CD14-positive monocyte (primary cell): ENCODE data around the gene BARX2. TPM values are rescaled to one million over a fixed set of nuclear protein-coding genes. Genes with fewer than 3 reads are reported as not detected.

Experiments
- DNase-seq, 3 donors: peaks; one replicate each; pipeline ENCODE4 v3.0.0-alpha.2; 2011 to 2022
- H2AFZ ChIP-seq: 2 replicates; pipeline ENCODE4 v1.6.0; 2012; ENCODE audit warnings: mild to moderate bottlenecking, low read depth, low read length, inconsistent platforms; ENCODE audit not compliant: insufficient read depth, poor library complexity, severe bottlenecking
- H3K27ac ChIP-seq, 2 donors: 1 replicate in 1 of 2; 2 replicates in 1 of 2; pipeline ENCODE4 v1.5.1; 2012 to 2013; ENCODE audit warnings: low read length in 2 of 2, control low read depth in 1 of 2, inconsistent platforms in 1 of 2, low read depth in 1 of 2, mild to moderate bottlenecking in 1 of 2
- H3K27me3 ChIP-seq, 2 donors: one replicate each; pipeline versions ENCODE4 v1.6.0 to v1.6.1; 2011 to 2013; ENCODE audit warnings: low read length in 2 of 2; ENCODE audit not compliant: control insufficient read depth in 2 of 2, insufficient read depth in 2 of 2
- H3K36me3 ChIP-seq, 2 donors: replicated peaks in 1 of 2; 1 replicate in 1 of 2; 2 replicates in 1 of 2; pipeline versions ENCODE4 v1.5.1 to v1.6.1; 2012 to 2013; ENCODE audit warnings: low read length in 2 of 2, control low read depth in 1 of 2, inconsistent platforms in 1 of 2, mild to moderate bottlenecking in 1 of 2; ENCODE audit not compliant: insufficient read depth in 2 of 2, control insufficient read depth in 1 of 2
- H3K4me1 ChIP-seq, 2 donors: 1 replicate in 1 of 2; 2 replicates in 1 of 2; pipeline versions ENCODE4 v1.5.1 to v1.6.1; 2012 to 2013; ENCODE audit warnings: low read length in 2 of 2, control low read depth in 1 of 2, inconsistent platforms in 1 of 2, mild to moderate bottlenecking in 1 of 2, moderate library complexity in 1 of 2; ENCODE audit not compliant: insufficient read depth in 2 of 2, control insufficient read depth in 1 of 2
- H3K4me2 ChIP-seq: replicated peaks from 2 replicates; pipeline ENCODE3; 2012; ENCODE audit warnings: low read length, moderate library complexity, mild to moderate bottlenecking; ENCODE audit not compliant: poor library complexity, severe bottlenecking; ENCODE audit errors: extremely low read depth
- H3K4me3 ChIP-seq, 3 experiments: fragments of 200-600 bp in 1 of 3; sonication (generic) in 1 of 3; replicated peaks in 1 of 3; 1 replicate in 2 of 3; 2 replicates in 1 of 3; pipeline ENCODE4 v1.5.1; 2011 to 2013; ENCODE audit warnings: low read length in 3 of 3, mild to moderate bottlenecking in 3 of 3, control low read depth in 2 of 3, low read depth in 2 of 3, inconsistent platforms in 1 of 3, moderate library complexity in 1 of 3
- H3K79me2 ChIP-seq: 2 replicates; pipeline ENCODE4 v1.6.0; 2012; ENCODE audit warnings: mild to moderate bottlenecking, control low read depth, inconsistent platforms, low read length, moderate library complexity; ENCODE audit not compliant: insufficient read depth
- H3K9ac ChIP-seq: 2 replicates; pipeline ENCODE4 v1.6.0; 2017; ENCODE audit warnings: low read length, mild to moderate bottlenecking; ENCODE audit not compliant: insufficient read depth, poor library complexity, severe bottlenecking
- H3K9me3 ChIP-seq, 2 donors: replicated peaks in 1 of 2; 1 replicate in 1 of 2; 2 replicates in 1 of 2; pipeline versions ENCODE4 v1.5.1 to v1.6.1; 2012 to 2013; ENCODE audit warnings: low read length in 2 of 2, control low read depth in 1 of 2; ENCODE audit not compliant: control insufficient read depth in 1 of 2, insufficient read depth in 1 of 2
- H4K20me1 ChIP-seq: 2 replicates; pipeline ENCODE4 v1.6.0; 2012; ENCODE audit warnings: mild to moderate bottlenecking, low read length, control low read depth, moderate library complexity; ENCODE audit not compliant: insufficient read depth
- H3K27ac Mint-ChIP-seq, 7 donors: one replicate each; pipeline ENCODE4 v1.8.0; 2020; ENCODE audit warnings: mild to moderate bottlenecking in 7 of 7, mixed read lengths in 7 of 7, moderate library complexity in 6 of 7, inconsistent platforms in 2 of 7
- H3K27me3 Mint-ChIP-seq, 3 donors: one replicate each; pipeline ENCODE4 v1.8.0; 2021 to 2022; ENCODE audit warnings: low read depth in 3 of 3, mild to moderate bottlenecking in 3 of 3, mixed read lengths in 3 of 3, moderate library complexity in 3 of 3, inconsistent platforms in 1 of 3
- H3K36me3 Mint-ChIP-seq, 2 donors: one replicate each; pipeline ENCODE4 v1.8.0; 2020; ENCODE audit warnings: mixed read lengths in 2 of 2, inconsistent platforms in 1 of 2, mild to moderate bottlenecking in 1 of 2
- H3K4me1 Mint-ChIP-seq: one replicate; pipeline ENCODE4 v1.8.0; 2020; ENCODE audit warnings: mild to moderate bottlenecking, mixed read lengths
- H3K4me3 Mint-ChIP-seq, 2 donors: one replicate each; pipeline ENCODE4 v1.8.0; 2020; ENCODE audit warnings: mild to moderate bottlenecking in 2 of 2, mixed read lengths in 2 of 2, moderate library complexity in 1 of 2
- H3K9me3 Mint-ChIP-seq, 7 donors: one replicate each; pipeline ENCODE4 v1.8.0; 2020 to 2022; ENCODE audit warnings: mixed read lengths in 7 of 7, mild to moderate bottlenecking in 6 of 7, moderate library complexity in 6 of 7, inconsistent platforms in 2 of 7
- CTCF ChIP-seq: fragments of 200-600 bp; IDR thresholded peaks from one replicate; pipeline ENCODE4 v1.8.0; 2022; ENCODE audit warnings: antibody characterized with exemption, mild to moderate bottlenecking
- WGBS: methylation state at CpG from one replicate; pipeline ENCODE4 v1.1.5; 2013; ENCODE audit warnings: missing lambda C conversion rate; ENCODE audit not compliant: insufficient coverage; 5-methylcytosine and 5-hydroxymethylcytosine counted together
- intact Hi-C, 2 donors: fragments of 100-400 bp; cut with micrococcal nuclease; formaldehyde crosslinking; loops; one replicate each; pipeline versions ENCODE4 v1.15.0 to v1.15.1; 2023
- polyA plus RNA-seq, 3 donors: library from polyadenylated mRNA; depleted of rRNA in 1 of 3; unstranded in 2 of 3; stranded (reverse) in 1 of 3; fragments of 300-500 nt in 2 of 3; fragments of >200 nt in 1 of 3; fragmentation: Illumina TruSeq in 2 of 3; gene quantifications; 1 replicate in 2 of 3; 2 replicates in 1 of 3; pipeline ENCODE4 v1.2.3, GENCODE V29; 2012 to 2021

BARX2 gene
- polyA plus RNA-seq, 3 donors = not detected

- H3K27me3 Mint-ChIP-seq = peaks cover 3 to 23% (median 15%) of the 10 kb centered on the region in 3 donors
- H3K27me3 ChIP-seq = peaks cover 3 to 7% of the 10 kb centered on the region in 2 donors
- no peak overlapping the region for H3K4me3 ChIP-seq
- no peak for TF ChIP-seq CTCF
- no peaks in the 10 kb centered on the region for H3K9me3 ChIP-seq
- intact Hi-C loops = no loop called here
- H2AFZ ChIP-seq = no peak overlapping the region
- H3K9ac ChIP-seq = no peak overlapping the region
- H3K27ac Mint-ChIP-seq = no peak overlapping the region
- no peak overlapping the region for H3K4me3 Mint-ChIP-seq
- H3K4me2 ChIP-seq = no peak overlapping the region
- no peak overlapping the region for H3K27ac ChIP-seq
- H3K4me1 Mint-ChIP-seq = no peaks in the 10 kb centered on the region
- no peak for DNase-seq
- H3K36me3 Mint-ChIP-seq = no peaks in the 10 kb centered on the region
- H3K79me2 ChIP-seq = no peaks in the 10 kb centered on the region
- H3K9me3 Mint-ChIP-seq = peaks cover 0 to 1% (median 0%) of the 10 kb centered on the region in 7 donors
- no peaks in the 10 kb centered on the region for H3K4me1 ChIP-seq
- 90% methylated on average over 2 of the region's 4 CpGs for WGBS
- H4K20me1 ChIP-seq = no peaks in the 10 kb centered on the region
- no peaks in the 10 kb centered on the region for H3K36me3 ChIP-seq
These were observed 14.7 kb downstream of the BARX2 start for GRCh38 chr11:129390303-129390821.

- Mint-ChIP-seq H3K27ac (no peak overlapping the region), H3K4me3 (no peak overlapping the region), H3K27me3 (peaks cover 6 to 19% (median 18%) of the 10 kb centered on the region in 3 donors), H3K36me3 (no peaks in the 10 kb centered on the region), H3K4me1 (no peaks in the 10 kb centered on the region), H3K9me3 (peaks cover 0 to 1% (median 0%) of the 10 kb centered on the region in 7 donors)
- Histone ChIP-seq H4K20me1 (no peaks in the 10 kb centered on the region), H3K27me3 (peaks cover 0 to 7% of the 10 kb centered on the region in 2 donors), H3K27ac (no peak overlapping the region), H3K9ac (no peak overlapping the region), H3K4me3 (no peak overlapping the region), H3K9me3 (no peaks in the 10 kb centered on the region), H3K79me2 (no peaks in the 10 kb centered on the region), H3K36me3 (no peaks in the 10 kb centered on the region), H3K4me2 (no peak overlapping the region), H2AFZ (no peak overlapping the region), H3K4me1 (no peaks in the 10 kb centered on the region)
- intact Hi-C loops = no loop called here
- 81% methylated on average over 4 of the region's 5 CpGs for WGBS
- DNase-seq = no peak
- TF ChIP-seq CTCF = no peak
These were observed 15.7 kb downstream of the BARX2 start for GRCh38 chr11:129391360-129391759.
